AG04450 (cell line): ENCODE measurements around the gene NKX2-1. TPM values are rescaled to one million over a fixed set of nuclear protein-coding genes. Genes with fewer than 3 reads are reported as not detected.

ENCODE experiments used
- CTCF ChIA-PET: fragments of 300-600, 350-600 bp; formaldehyde crosslinking; extraction: SDS; loops from one replicate; lab custom pipeline; 2022; ENCODE audit warnings: antibody characterized with exemption, inconsistent platforms; lab: Charles Lee
- POLR2A ChIA-PET: fragments of 350-600 bp; formaldehyde crosslinking; extraction: SDS; loops from one replicate; lab custom pipeline; 2021; ENCODE audit warnings: antibody characterized with exemption, inconsistent platforms; lab: Yijun Ruan, JAX
- DNase-seq: peaks from one replicate; pipeline ENCODE4 v3.0.0-alpha.2; 2011; ENCODE audit warnings: low read depth, low spot score
- H3K27ac ChIP-seq: one replicate; pipeline ENCODE4 v1.5.1; 2012; ENCODE audit warnings: low read depth, low read length, control low read depth
- H3K27me3 ChIP-seq: one replicate; pipeline ENCODE4 v1.6.0; 2012; ENCODE audit warnings: low read length; ENCODE audit not compliant: control insufficient read depth, insufficient read depth
- H3K4me3 ChIP-seq: 2 replicates; pipeline ENCODE4 v1.5.1; 2011; ENCODE audit warnings: mild to moderate bottlenecking, low read depth, low read length, control low read depth
- H3K9me3 ChIP-seq: 2 replicates; pipeline ENCODE4 v1.5.1; 2012; ENCODE audit warnings: low read length; ENCODE audit not compliant: control insufficient read depth, insufficient read depth
- polyA plus RNA-seq: library from polyadenylated mRNA; depleted of rRNA; stranded (reverse); fragments of >200 nt; gene quantifications from 2 replicates; pipeline ENCODE4 v1.2.3, GENCODE V29; 2011
- TF ChIP-seq, protein P1 (sequence below): IDR thresholded peaks from 2 replicates; pipeline ENCODE4 v1.5.1; 2011; ENCODE audit warnings: low read depth, low read length, control low read depth, inconsistent platforms

NKX2-1 gene
- polyA plus RNA-seq, 1 experiment: not detected

DNA sequence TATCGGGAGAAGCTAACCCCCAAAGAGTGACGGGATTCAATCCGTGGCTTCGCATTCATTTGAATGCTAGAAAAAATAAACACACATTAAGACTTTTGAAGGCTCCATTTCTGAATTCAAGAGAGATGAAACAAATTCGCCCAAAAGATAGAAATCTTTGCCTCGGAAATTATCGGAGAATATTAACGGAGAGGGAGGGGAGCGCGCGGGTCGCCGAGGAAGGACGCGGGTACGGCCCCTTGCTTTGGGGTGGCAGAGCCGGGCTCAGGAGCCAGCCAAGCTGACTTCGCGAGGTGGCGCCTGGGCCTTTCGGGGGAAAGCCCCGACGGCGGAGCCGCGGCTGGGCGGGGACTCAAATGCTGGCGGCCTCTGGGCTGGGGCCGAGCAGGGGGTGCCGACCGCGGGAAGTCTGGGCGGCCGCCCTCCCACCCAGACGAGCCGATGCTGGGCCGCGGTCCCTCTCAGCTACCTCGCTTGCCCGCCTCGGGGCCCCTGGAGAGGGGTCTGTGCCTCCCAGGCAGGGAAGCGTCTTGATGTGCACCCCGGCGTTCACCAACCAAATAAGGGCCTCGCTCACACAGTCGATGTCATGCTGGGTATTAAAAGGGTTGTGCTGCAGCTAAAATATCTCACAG, 14.7 kb downstream of the NKX2-1 start:
- no peak for DNase-seq
- CTCF ChIA-PET: no interaction called here
- TF ChIP-seq, protein P1, sequence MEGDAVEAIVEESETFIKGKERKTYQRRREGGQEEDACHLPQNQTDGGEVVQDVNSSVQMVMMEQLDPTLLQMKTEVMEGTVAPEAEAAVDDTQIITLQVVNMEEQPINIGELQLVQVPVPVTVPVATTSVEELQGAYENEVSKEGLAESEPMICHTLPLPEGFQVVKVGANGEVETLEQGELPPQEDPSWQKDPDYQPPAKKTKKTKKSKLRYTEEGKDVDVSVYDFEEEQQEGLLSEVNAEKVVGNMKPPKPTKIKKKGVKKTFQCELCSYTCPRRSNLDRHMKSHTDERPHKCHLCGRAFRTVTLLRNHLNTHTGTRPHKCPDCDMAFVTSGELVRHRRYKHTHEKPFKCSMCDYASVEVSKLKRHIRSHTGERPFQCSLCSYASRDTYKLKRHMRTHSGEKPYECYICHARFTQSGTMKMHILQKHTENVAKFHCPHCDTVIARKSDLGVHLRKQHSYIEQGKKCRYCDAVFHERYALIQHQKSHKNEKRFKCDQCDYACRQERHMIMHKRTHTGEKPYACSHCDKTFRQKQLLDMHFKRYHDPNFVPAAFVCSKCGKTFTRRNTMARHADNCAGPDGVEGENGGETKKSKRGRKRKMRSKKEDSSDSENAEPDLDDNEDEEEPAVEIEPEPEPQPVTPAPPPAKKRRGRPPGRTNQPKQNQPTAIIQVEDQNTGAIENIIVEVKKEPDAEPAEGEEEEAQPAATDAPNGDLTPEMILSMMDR: no peak
- no peak overlapping the region for H3K27ac ChIP-seq
- no peak overlapping the region for H3K4me3 ChIP-seq
- H3K9me3 ChIP-seq: peaks cover 3% of the 10 kb centered on the region; the same call in 1 of the 2 replicates
- H3K27me3 ChIP-seq: peaks cover 75% of the 10 kb centered on the region
- POLR2A ChIA-PET: no interaction called here

DNA sequence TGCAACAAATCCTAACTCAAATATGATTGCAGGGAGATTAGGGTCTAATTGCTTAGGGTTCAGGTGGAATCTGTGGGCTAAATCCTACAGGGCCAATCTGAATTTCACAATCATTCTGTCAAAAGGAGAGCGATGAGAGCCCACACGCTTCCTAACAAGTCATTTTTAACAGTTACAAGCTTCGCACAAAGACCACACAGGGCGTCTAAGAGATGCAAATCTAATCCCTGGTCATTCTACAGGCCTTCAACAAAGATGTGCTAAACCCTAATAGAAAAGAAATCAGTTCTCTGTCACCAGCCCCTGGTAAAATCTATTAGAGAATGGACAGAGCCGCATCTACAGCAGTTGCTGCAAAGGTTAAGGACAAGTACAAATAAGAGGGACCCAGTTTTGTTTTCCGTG, 15.3 kb downstream of the NKX2-1 start:
- TF ChIP-seq, protein P1: no peak
- POLR2A ChIA-PET: no interaction called here
- Histone ChIP-seq H3K27me3 (peaks cover 70% of the 10 kb centered on the region), H3K9me3 (peaks cover 3% of the 10 kb centered on the region; the same call in 1 of the 2 replicates), H3K27ac (no peak overlapping the region), H3K4me3 (no peak overlapping the region)
- no peak for DNase-seq
- CTCF ChIA-PET: interaction anchor here (0.6 kb wide), 1 partner anchor 61 kb away, joined by 3 read pairs; no protein-coding TSS in a partner anchor

DNA sequence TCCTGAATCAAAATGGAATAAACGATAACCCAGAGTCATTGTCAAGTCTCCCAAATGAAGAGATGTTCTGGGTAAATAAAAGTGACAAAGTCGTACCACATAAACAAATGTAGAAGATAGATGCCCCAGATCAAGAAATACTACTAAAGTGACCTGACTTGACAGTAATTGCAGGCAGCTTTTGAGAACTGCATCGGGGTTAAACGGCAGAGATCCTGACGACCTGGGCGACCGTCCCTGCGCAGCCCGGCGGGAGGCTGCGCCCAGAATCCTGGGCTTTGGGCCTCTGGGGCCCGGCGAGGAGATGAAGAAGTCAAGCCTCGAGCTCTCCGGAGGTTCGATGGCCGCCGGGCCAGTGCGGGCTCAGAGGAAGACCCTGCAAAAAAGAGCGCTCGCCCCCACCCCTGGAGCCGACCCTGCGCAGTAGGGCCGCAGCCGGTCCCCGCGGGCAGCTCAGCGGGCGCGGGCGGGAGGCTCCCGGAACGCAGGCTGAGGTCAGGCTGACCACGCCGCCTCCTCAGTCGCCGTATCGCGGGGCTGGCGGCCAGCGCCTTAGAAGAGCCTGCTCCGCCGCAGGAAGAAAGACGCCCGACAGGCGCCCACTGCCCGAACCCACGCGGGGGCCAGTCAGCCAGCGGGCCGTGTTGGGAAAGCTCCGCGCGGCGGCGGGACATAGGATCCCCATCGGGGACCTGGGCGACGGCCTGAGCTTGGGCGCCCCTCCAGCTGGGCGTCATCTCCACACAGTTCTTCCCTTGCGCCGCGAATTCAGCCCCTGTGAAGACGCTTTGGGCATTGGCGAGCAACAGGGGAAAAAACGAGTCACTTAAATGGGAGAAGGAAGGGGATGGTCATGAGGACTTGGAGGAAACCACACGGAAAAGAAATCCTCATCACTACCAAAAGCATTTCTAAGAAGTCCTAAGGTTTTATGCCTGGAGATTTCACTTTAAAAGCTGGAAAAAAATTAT, 16.0 kb downstream of the NKX2-1 start:
- Histone ChIP-seq H3K4me3 (no peak overlapping the region), H3K27me3 (peaks cover 65% of the 10 kb centered on the region), H3K9me3 (peaks cover 3% of the 10 kb centered on the region; the same call in 1 of the 2 replicates), H3K27ac (no peak overlapping the region)
- CTCF ChIA-PET: interaction anchor here (0.6 kb wide), 1 partner anchor 60 kb away, joined by 3 read pairs; no protein-coding TSS in a partner anchor
- POLR2A ChIA-PET: no interaction called here
- no peak for DNase-seq
- TF ChIP-seq, protein P1: no peak

DNA sequence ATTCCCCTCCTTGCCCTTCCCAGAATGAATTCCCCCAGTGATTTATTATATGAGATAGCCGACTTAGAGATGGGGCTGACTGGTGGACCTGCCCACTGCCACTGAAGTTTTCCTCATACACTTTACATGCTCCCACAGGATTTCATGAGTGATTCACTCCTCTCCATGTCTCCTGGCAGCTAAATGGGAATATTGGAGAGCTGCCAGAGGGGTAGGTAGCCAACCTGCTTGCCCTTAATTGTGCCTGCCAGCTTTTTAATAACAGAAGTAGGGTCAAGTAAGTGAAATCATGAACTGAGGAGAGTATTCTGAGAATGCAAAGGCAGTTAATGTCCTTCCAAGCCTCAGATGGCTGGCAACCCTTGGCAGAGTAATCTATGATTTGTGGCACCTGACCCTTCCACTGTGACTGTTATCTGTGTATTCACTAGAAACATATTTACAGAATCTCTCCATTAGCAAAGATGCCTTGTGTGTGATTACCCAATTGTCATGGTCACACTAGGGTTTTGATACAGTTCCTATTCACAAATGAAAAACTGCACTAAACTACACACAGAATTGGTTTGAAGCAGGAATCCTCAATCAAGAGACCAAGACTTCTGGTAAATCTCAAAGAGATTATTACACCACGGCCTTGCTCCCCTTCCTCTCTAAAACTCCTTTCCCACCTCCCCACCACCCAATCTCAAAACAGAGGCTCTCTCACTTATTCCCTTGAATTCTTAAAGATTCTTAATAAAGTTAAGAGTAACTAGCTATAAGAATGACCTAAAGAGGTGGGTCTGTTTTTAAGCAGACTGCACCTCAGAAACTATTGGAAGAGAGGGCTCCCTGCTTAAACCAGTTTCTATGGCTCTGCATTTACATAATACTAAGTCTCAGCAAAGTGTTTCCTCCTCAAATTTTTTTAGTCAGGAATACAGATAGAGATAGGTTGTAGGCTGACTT, 17.2 kb downstream of the NKX2-1 start:
- Histone ChIP-seq H3K9me3 (no peaks in the 10 kb centered on the region; the same call in 1 of the 2 replicates), H3K27ac (no peak overlapping the region), H3K4me3 (no peak overlapping the region), H3K27me3 (peaks cover 54% of the 10 kb centered on the region)
- POLR2A ChIA-PET: no interaction called here
- CTCF ChIA-PET: no interaction called here
- no peak for DNase-seq
- TF ChIP-seq, protein P1: no peak
